Measurements from ENCODE around the gene BABAM2.

GRCh38 chr2:28270456-28271152, 380.1 kb downstream of the BABAM2 start:
- TF ChIP-seq ZNF76 (tag by site-specific recombination; IDR thresholded peaks at IDR 0.05; ENCODE audit: borderline replicate concordance, low read depth) = no peak
- TF ChIP-seq ZNF416 (tag by site-specific recombination; IDR thresholded peaks at IDR 0.05) = no peak
- TF ChIP-seq KLF16 (tag by site-specific recombination; IDR thresholded peaks at IDR 0.05) = no peak
- no peak for TF ChIP-seq TRIM28 (IDR thresholded peaks at IDR 0.05; ENCODE audit: borderline replicate concordance, low read length)
